Lung (tissue), 12 donors: ENCODE data around the gene OR6K3. TPM values are rescaled to one million over a fixed set of nuclear protein-coding genes. Genes with fewer than 3 reads are reported as not detected.
"Not testable (repeated sequence)": the region's sequence is repeated elsewhere in the genome, so short reads cannot be mapped to it uniquely, and the experiment has no call there.

Source experiments
- ATAC-seq: fragments of 200-7000 bp; cut with Tn5 transposase; one replicate; pipeline ENCODE4 v1.9.1; 2020; ENCODE audit warnings: moderate number of reproducible peaks; ENCODE audit not compliant: insufficient read depth, low FRiP score
- DNase-seq, 3 donors: peaks; one replicate each; pipeline ENCODE4 v3.0.0-alpha.2; 2013 to 2017
- H3K27ac ChIP-seq, 2 donors: one replicate each; pipeline ENCODE4 v1.5.1; 2013; ENCODE audit warnings: mild to moderate bottlenecking in 2 of 2, moderate library complexity in 2 of 2, control low read depth in 1 of 2, inconsistent platforms in 1 of 2, low read depth in 1 of 2, low read length in 1 of 2
- H3K27me3 ChIP-seq, 3 donors: one replicate each; pipeline ENCODE4 v1.5.1; 2013; ENCODE audit warnings: low read length in 2 of 3; ENCODE audit not compliant: control insufficient read depth in 3 of 3, insufficient read depth in 3 of 3
- H3K36me3 ChIP-seq, 4 donors: one replicate each; pipeline ENCODE4 v1.5.1; 2013; ENCODE audit warnings: low read length in 4 of 4, mild to moderate bottlenecking in 1 of 4, moderate library complexity in 1 of 4; ENCODE audit not compliant: control insufficient read depth in 4 of 4, insufficient read depth in 4 of 4
- H3K4me1 ChIP-seq, 5 donors: one replicate each; pipeline ENCODE4 v1.5.1; 2013; ENCODE audit warnings: low read length in 5 of 5, mild to moderate bottlenecking in 2 of 5, moderate library complexity in 1 of 5; ENCODE audit not compliant: control insufficient read depth in 5 of 5, insufficient read depth in 5 of 5
- H3K4me3 ChIP-seq: one replicate; pipeline ENCODE4 v1.5.1; 2013; ENCODE audit warnings: mild to moderate bottlenecking, control low read depth, moderate library complexity
- H3K9ac ChIP-seq, 2 donors: one replicate each; pipeline ENCODE4 v1.5.1; 2013; ENCODE audit warnings: low read length in 2 of 2, control low read depth in 1 of 2; ENCODE audit not compliant: insufficient read depth in 1 of 2
- H3K9me3 ChIP-seq, 4 donors: one replicate each; pipeline ENCODE4 v1.5.1; 2013; ENCODE audit warnings: low read length in 3 of 4, mild to moderate bottlenecking in 1 of 4, moderate library complexity in 1 of 4; ENCODE audit not compliant: control insufficient read depth in 4 of 4, insufficient read depth in 3 of 4
- CTCF ChIP-seq: IDR thresholded peaks from 2 replicates; pipeline ENCODE4 v1.5.1; 2012; ENCODE audit warnings: mild to moderate bottlenecking; ENCODE audit errors: control extremely low read depth, extremely low read depth
- WGBS, 2 donors: extraction: QIAGEN DNeasy Blood & Tissue Kit; methylation state at CpG; one replicate each; pipeline ENCODE4 v1.1.7; 2013; 5-methylcytosine and 5-hydroxymethylcytosine counted together
- polyA plus RNA-seq, 2 donors: library from polyadenylated mRNA; stranded (reverse); fragments of 200-250 nt; gene quantifications; one replicate each; pipeline ENCODE4 v1.2.1, GENCODE V29; 2013
- total RNA-seq, 2 donors: library from RNA; depleted of rRNA in 1 of 2; stranded (reverse); fragments of >200 nt in 1 of 2; gene quantifications; one replicate each; pipeline ENCODE4 v1.2.1, GENCODE V29; 2014 to 2021
- donor health status: control.
- donor health status: control.
- donor health status: Bipolar disorder and iron deficiency.
- donor health status: healthy.
- donor health status: DM: yes; HTN: yes; CAD: no.

Gene OR6K3
- total and polyA plus RNA-seq, 4 donors = 0.06 to 0.12 (median 0.09) TPM; not detected in 1

GRCh38 chr1:158700552-158700951 lies 20.0 kb downstream of the OR6K3 start, which contains the start of gene OR6K2:
Gene OR6K2, minus strand, starts transcription at chr1:158700652. Its CDS starts 0 bp downstream, at chr1:158700652.
- Histone ChIP-seq H3K4me3 (no peak within 1 kb of the TSS), H3K4me1 (no peaks in the 10 kb centered on the region), H3K9me3 (no peaks in the 10 kb centered on the region), H3K9ac (no peak within 1 kb of the TSS), H3K27me3 (no peaks in the 10 kb centered on the region), H3K27ac (no peak within 1 kb of the TSS), H3K36me3 (no peaks in the 10 kb centered on the region)
- no peak for DNase-seq
- no peak for TF ChIP-seq CTCF
- no peak for ATAC-seq
- WGBS, 2 donors = 89 to 90% methylated on average over 4 of the region's 4 CpGs

GRCh38 chr1:158694596-158694995 lies 25.9 kb downstream of the OR6K3 start:
- ATAC-seq = no peak
- no peak for DNase-seq
- no peak overlapping the region for H3K4me3 ChIP-seq
- H3K9ac ChIP-seq = no peak overlapping the region
- WGBS, 2 donors = 79 to 86% methylated on average over 2 of the region's 2 CpGs
- no peak for TF ChIP-seq CTCF
- H3K27ac ChIP-seq = no peak overlapping the region
- H3K9me3 ChIP-seq = peaks cover 0 to 3% (median 0%) of the 10 kb centered on the region in 4 donors
- no peaks in the 10 kb centered on the region for H3K36me3 ChIP-seq
- no peaks in the 10 kb centered on the region for H3K27me3 ChIP-seq
- H3K4me1 ChIP-seq = no peaks in the 10 kb centered on the region

- TF ChIP-seq CTCF = no peak
- ATAC-seq (no peak), DNase-seq (no peak)
- no peaks in the 10 kb centered on the region for H3K4me1 ChIP-seq
- H3K4me3 ChIP-seq = no peak overlapping the region
- H3K36me3 ChIP-seq = no peaks in the 10 kb centered on the region
- H3K9me3 ChIP-seq = peaks cover 0 to 3% (median 0%) of the 10 kb centered on the region in 4 donors
- no peaks in the 10 kb centered on the region for H3K27me3 ChIP-seq
- H3K27ac ChIP-seq = no peak overlapping the region
- H3K9ac ChIP-seq = no peak overlapping the region
Observed at GRCh38 chr1:158692356-158692755, 28.2 kb downstream of the OR6K3 start.

- Histone ChIP-seq H3K9ac (no peak overlapping the region), H3K27ac (no peak overlapping the region), H3K27me3 (no peaks in the 10 kb centered on the region), H3K4me1 (no peaks in the 10 kb centered on the region), H3K9me3 (peaks cover 0 to 3% (median 0%) of the 10 kb centered on the region in 4 donors), H3K36me3 (no peaks in the 10 kb centered on the region), H3K4me3 (no peak overlapping the region)
- ATAC-seq (no peak), DNase-seq (no peak)
- no peak for TF ChIP-seq CTCF
Observed at GRCh38 chr1:158691907-158692306, 28.6 kb downstream of the OR6K3 start.

GRCh38 chr1:158691149-158691548 lies 29.4 kb downstream of the OR6K3 start:
- not testable (repeated sequence) for H3K36me3 ChIP-seq, H3K4me1 ChIP-seq, H3K27me3 ChIP-seq, DNase-seq, H3K9me3 ChIP-seq, H3K9ac ChIP-seq, H3K27ac ChIP-seq, ATAC-seq, H3K4me3 ChIP-seq
- WGBS, 2 donors = 54 to 79% methylated on average over 1 of the region's 1 CpG
